Measurements from ENCODE around the gene PPP2R1A. TPM values are rescaled to one million over a fixed set of nuclear protein-coding genes. Genes with fewer than 3 reads are reported as not detected.

PPP2R1A gene
- total RNA-seq, 1 donor from 2014 or later = 367 TPM

- no peak for DNase-seq (ENCODE audit: low read depth)
- TF ChIP-seq, protein P1, sequence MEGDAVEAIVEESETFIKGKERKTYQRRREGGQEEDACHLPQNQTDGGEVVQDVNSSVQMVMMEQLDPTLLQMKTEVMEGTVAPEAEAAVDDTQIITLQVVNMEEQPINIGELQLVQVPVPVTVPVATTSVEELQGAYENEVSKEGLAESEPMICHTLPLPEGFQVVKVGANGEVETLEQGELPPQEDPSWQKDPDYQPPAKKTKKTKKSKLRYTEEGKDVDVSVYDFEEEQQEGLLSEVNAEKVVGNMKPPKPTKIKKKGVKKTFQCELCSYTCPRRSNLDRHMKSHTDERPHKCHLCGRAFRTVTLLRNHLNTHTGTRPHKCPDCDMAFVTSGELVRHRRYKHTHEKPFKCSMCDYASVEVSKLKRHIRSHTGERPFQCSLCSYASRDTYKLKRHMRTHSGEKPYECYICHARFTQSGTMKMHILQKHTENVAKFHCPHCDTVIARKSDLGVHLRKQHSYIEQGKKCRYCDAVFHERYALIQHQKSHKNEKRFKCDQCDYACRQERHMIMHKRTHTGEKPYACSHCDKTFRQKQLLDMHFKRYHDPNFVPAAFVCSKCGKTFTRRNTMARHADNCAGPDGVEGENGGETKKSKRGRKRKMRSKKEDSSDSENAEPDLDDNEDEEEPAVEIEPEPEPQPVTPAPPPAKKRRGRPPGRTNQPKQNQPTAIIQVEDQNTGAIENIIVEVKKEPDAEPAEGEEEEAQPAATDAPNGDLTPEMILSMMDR (conservative IDR thresholded peaks at IDR 0.05; ENCODE audit: low read depth, low read length) = no peak
- H3K4me3 ChIP-seq (ENCODE audit: low read depth, low read length) = no peak overlapping the region
These were observed 26.5 kb downstream of the PPP2R1A start for GRCh38 chr19:52216401-52216800.

DNA sequence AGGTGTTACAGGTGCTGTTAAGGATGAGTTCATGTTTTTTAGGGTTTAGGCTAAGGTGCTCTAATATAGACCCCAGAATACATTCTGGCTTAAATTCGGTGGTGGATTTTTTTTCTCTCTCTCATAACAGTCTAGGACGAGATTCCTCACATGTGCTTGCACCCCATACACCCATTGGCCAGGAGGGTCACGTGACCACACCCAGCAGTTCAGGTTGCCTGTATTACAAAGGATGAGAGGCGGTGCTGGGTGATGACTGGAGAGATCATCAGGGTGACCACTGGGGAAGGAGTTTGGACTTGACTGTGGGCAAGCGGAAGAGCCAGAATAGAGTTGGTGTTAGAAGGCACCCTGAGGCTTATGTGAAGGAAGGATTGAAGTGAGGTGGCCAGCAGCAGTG, 27.7 kb downstream of the PPP2R1A start:
- H3K4me3 ChIP-seq (ENCODE audit: low read depth, low read length) = no peak overlapping the region
- DNase-seq (ENCODE audit: low read depth) = no peak
- TF ChIP-seq, protein P1 (conservative IDR thresholded peaks at IDR 0.05; ENCODE audit: low read depth, low read length) = no peak

- H3K4me3 ChIP-seq (ENCODE audit: low read depth, low read length) = no peak overlapping the region
- TF ChIP-seq, protein P1 (conservative IDR thresholded peaks at IDR 0.05; ENCODE audit: low read depth, low read length) = no peak
- DNase-seq (ENCODE audit: low read depth) = no peak
These were observed 29.8 kb downstream of the PPP2R1A start for GRCh38 chr19:52219611-52220010.

- DNase-seq (ENCODE audit: low read depth) = no peak
- no peak overlapping the region for H3K4me3 ChIP-seq (ENCODE audit: low read depth, low read length)
- TF ChIP-seq, protein P1 (conservative IDR thresholded peaks at IDR 0.05; ENCODE audit: low read depth, low read length) = no peak
These were observed 31.2 kb downstream of the PPP2R1A start for GRCh38 chr19:52221031-52221430.

GRCh38 chr19:52221831-52222375, 32.1 kb downstream of the PPP2R1A start:
- no peak for DNase-seq (ENCODE audit: low read depth)
- H3K4me3 ChIP-seq (ENCODE audit: low read depth, low read length) = no peak overlapping the region
- TF ChIP-seq, protein P1 (conservative IDR thresholded peaks at IDR 0.05; ENCODE audit: low read depth, low read length) = no peak

DNA sequence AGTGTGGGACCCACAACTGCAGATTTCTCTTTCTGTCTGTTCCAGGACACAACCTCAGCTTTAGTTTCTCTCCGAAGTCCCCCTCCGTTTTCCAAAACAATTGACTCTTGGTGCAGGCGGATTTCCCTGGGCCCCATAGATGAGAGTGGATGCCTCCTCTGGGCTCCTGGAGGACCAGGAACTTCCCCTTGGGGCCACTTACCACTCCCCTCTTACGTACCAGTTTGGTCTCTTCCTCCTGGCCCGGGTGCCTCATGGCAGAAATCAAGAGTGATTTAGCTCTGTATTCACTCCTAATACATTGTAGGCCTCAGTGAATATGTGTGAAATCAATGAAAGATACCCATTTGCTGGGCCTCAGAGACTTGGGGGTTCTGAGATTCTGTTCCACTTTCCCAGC, 34.4 kb downstream of the PPP2R1A start:
- DNase-seq (ENCODE audit: low read depth) = no peak
- TF ChIP-seq, protein P1 (conservative IDR thresholded peaks at IDR 0.05; ENCODE audit: low read depth, low read length) = no peak
- H3K4me3 ChIP-seq (ENCODE audit: low read depth, low read length) = no peak overlapping the region

DNA sequence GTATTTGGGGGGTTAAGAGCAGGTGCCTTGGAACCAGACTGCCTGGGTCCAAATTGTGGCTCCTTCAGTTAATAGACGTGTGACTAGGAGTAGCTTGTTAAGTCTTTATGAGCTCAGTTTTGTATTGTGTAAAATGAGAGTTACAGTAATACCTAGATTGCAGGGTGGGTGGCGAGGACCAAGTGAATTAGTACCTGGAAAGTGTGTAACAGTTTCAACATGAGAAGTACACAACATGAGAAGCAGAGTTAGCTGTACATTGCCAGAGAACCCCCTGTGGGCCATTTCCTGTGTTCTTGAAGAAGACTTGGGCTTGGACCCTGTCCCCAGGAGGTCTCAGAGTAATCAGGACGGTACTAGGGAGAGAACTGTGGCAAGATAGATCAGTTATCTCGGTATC, 36.8 kb downstream of the PPP2R1A start:
- TF ChIP-seq, protein P1 (conservative IDR thresholded peaks at IDR 0.05; ENCODE audit: low read depth, low read length) = no peak
- H3K4me3 ChIP-seq (ENCODE audit: low read depth, low read length) = no peak overlapping the region
- DNase-seq (ENCODE audit: low read depth) = no peak
